ENCODE measurements around the gene CCL25.

- TF ChIP-seq POLR2A (IDR thresholded peaks at IDR 0.05; ENCODE audit: low read depth, low read length) (no peak), TAF1 (IDR thresholded peaks at IDR 0.05; ENCODE audit: borderline replicate concordance, low read depth, low read length) (no peak), POLR2AphosphoS5 (IDR thresholded peaks at IDR 0.05; ENCODE audit: low read depth, low read length) (no peak)
Measured at GRCh38 chr19:8085598-8086408, 33.2 kb downstream of the CCL25 start.
